Keratinocyte (primary cell): ENCODE results near the gene CDHR1. TPM values are rescaled to one million over a fixed set of nuclear protein-coding genes. Genes with fewer than 3 reads are reported as not detected.

Source experiments
- DNase-seq: peaks from one replicate; pipeline ENCODE4 v3.0.0-alpha.2; 2011; ENCODE audit warnings: low read depth, missing footprints, low spot score
- FAIRE-seq: peaks from 2 replicates; lab custom pipeline; 2011; peaks lifted over from hg19 to GRCh38; lab: Jason Lieb, UNC
- H2AFZ ChIP-seq: 2 replicates; pipeline ENCODE4 v1.6.0; 2012; ENCODE audit warnings: low read length, control low read depth, inconsistent platforms; ENCODE audit not compliant: control insufficient read depth
- H3K27ac ChIP-seq: 2 replicates; pipeline ENCODE4 v1.5.1; 2011; ENCODE audit warnings: low read length; ENCODE audit not compliant: control insufficient read depth, insufficient read depth
- H3K27me3 ChIP-seq: 3 replicates; pipeline ENCODE4 v1.6.0; 2011; ENCODE audit warnings: low read length; ENCODE audit not compliant: control insufficient read depth, insufficient read depth; ENCODE audit errors: extremely low read depth
- H3K36me3 ChIP-seq, 2 experiments: 2 replicates in 1 of 2; 3 replicates in 1 of 2; pipeline ENCODE4 v1.5.1; 2011; ENCODE audit warnings: low read length in 2 of 2, mild to moderate bottlenecking in 1 of 2; ENCODE audit not compliant: control insufficient read depth in 2 of 2, insufficient read depth in 2 of 2; ENCODE audit errors: extremely low read depth in 1 of 2
- H3K4me1 ChIP-seq: 3 replicates; pipeline ENCODE4 v1.5.1; 2011; ENCODE audit warnings: low read length; ENCODE audit not compliant: control insufficient read depth, insufficient read depth; ENCODE audit errors: extremely low read depth
- H3K4me2 ChIP-seq: 3 replicates; pipeline ENCODE4 v1.6.0; 2011; ENCODE audit warnings: low read depth, low read length; ENCODE audit not compliant: control insufficient read depth, insufficient read depth; ENCODE audit errors: extremely low read depth
- H3K4me3 ChIP-seq, 3 experiments: fragments of 200-600 bp in 1 of 3; sonication (generic) in 1 of 3; 2 replicates in 2 of 3; 3 replicates in 1 of 3; pipeline ENCODE4 v1.5.1; 2011 to 2016; ENCODE audit warnings: low read length in 3 of 3, mild to moderate bottlenecking in 3 of 3, control low read depth in 2 of 3, inconsistent platforms in 1 of 3, low read depth in 1 of 3, mixed read lengths in 1 of 3, mixed run types in 1 of 3, moderate library complexity in 1 of 3; ENCODE audit not compliant: control insufficient read depth in 2 of 3, insufficient read depth in 2 of 3; ENCODE audit errors: extremely low read depth in 1 of 3
- H3K79me2 ChIP-seq: 2 replicates; pipeline ENCODE4 v1.6.0; 2012; ENCODE audit warnings: low read length; ENCODE audit not compliant: control insufficient read depth, insufficient read depth
- H3K9ac ChIP-seq: 3 replicates; pipeline ENCODE4 v1.6.0; 2011; ENCODE audit warnings: low read length; ENCODE audit not compliant: control insufficient read depth, insufficient read depth; ENCODE audit errors: extremely low read depth
- H3K9me1 ChIP-seq: 3 replicates; pipeline ENCODE4 v1.6.0; 2011; ENCODE audit warnings: low read length; ENCODE audit not compliant: control insufficient read depth, insufficient read depth; ENCODE audit errors: extremely low read depth
- H3K9me3 ChIP-seq: 2 replicates; pipeline ENCODE4 v1.5.1; 2012; ENCODE audit warnings: low read depth, low read length; ENCODE audit not compliant: control insufficient read depth
- H4K20me1 ChIP-seq: 3 replicates; pipeline ENCODE4 v1.6.0; 2011; ENCODE audit warnings: low read length; ENCODE audit not compliant: control insufficient read depth, insufficient read depth; ENCODE audit errors: extremely low read depth
- CTCF ChIP-seq, 3 experiments: IDR thresholded peaks in 1 of 3; conservative IDR thresholded peaks in 1 of 3; optimal IDR thresholded peaks in 1 of 3; 2 replicates in 2 of 3; 3 replicates in 1 of 3; pipeline versions ENCODE3 to v1.5.1; 2011; ENCODE audit warnings: low read length in 3 of 3, mild to moderate bottlenecking in 3 of 3, moderate library complexity in 2 of 3, control low read depth in 1 of 3, inconsistent platforms in 1 of 3; ENCODE audit not compliant: insufficient read depth in 2 of 3; ENCODE audit errors: extremely low read depth in 1 of 3
- EZH2 ChIP-seq: IDR thresholded peaks from one replicate; pipeline ENCODE4 v1.6.1; 2012; ENCODE audit warnings: inconsistent platforms, mild to moderate bottlenecking, low read length, moderate library complexity
- dilution Hi-C: fragments of 300-500 bp; cut with MboI; formaldehyde crosslinking; loops from one replicate; pipeline ENCODE4 v1.7.0; 2020; ENCODE audit warnings: low sequenced_read_pairs; ENCODE audit not compliant: extremely low pct_ligation_motif_present
- polyA plus RNA-seq, 5 experiments: library from polyadenylated mRNA; depleted of rRNA in 3 of 5; stranded (reverse) in 3 of 5; stranded (forward) in 1 of 5; unstranded in 1 of 5; fragments of >200 nt; gene quantifications; 1 replicate in 1 of 5; 2 replicates in 3 of 5; 3 replicates in 1 of 5; pipeline versions ENCODE4 v1.2.1 to v1.2.3, GENCODE V29; 2011 to 2012; ENCODE audit warnings: missing spikeins in 2 of 5, low read depth in 1 of 5, low replicate concordance in 1 of 5

The CDHR1 gene
- polyA plus RNA-seq, 1 donor (not counting 4 experiments of a cell fraction or from before 2014, with no cell fraction given), result 5.2 TPM

DNA sequence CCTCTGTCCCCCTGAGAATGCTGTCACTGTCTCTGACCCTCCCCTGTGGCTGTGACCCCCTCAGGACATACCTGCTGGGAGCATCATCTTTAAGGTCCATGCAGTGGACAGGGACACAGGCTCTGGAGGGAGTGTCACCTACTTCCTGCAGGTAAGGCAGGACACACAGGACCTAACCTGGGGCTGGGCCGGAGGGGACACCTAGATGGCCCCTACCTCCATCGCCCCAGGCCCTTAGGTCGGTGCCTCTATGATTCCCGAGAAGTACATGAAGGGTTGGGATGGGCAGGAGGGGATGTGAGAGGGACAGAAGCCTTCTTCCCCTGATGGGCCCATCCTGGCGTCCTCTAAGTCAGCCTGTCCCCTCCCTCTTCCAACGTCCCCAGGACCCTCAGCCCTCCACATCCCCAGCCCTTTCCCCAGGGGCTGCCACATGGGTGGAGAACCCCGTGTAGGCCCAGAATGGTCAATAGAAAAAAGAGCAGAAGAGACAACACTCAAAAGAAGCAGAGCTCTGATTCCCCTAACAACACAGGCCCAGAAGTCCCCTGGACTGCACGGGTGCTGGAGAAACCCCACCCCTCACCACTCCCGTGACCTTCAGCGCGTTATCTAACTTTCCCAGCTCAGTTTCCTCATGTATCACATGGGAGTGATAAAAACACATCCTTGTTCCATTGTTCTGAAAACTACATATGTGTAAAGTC lies 6.4 kb downstream of the CDHR1 start:
- TF ChIP-seq CTCF (optimal IDR thresholded peaks at IDR 0.05 in 1 of 3, IDR thresholded peaks at IDR 0.05 in 1 of 3, conservative IDR thresholded peaks at IDR 0.05 in 1 of 3; ENCODE audit: extremely low read depth in 1 of 3, insufficient read depth in 2 of 3, low read length in 3 of 3) (no peak), EZH2 (no peak)
- Histone ChIP-seq H3K27ac (no peak overlapping the region), H3K36me3 (no peaks in the 10 kb centered on the region), H3K9me1 (no peaks in the 10 kb centered on the region), H3K4me1 (no peaks in the 10 kb centered on the region), H3K27me3 (peaks cover 32% of the 10 kb centered on the region), H3K79me2 (no peaks in the 10 kb centered on the region), H2AFZ (no peak overlapping the region), H4K20me1 (no peaks in the 10 kb centered on the region), H3K9ac (no peak overlapping the region), H3K4me2 (no peak overlapping the region), H3K9me3 (no peaks in the 10 kb centered on the region), H3K4me3 (no peak overlapping the region)
- FAIRE-seq (no peak), DNase-seq (no peak)
- dilution Hi-C loops, result loop anchor here (10.0 kb wide), 1 partner anchor 56 kb away; no protein-coding TSS in a partner anchor

DNA sequence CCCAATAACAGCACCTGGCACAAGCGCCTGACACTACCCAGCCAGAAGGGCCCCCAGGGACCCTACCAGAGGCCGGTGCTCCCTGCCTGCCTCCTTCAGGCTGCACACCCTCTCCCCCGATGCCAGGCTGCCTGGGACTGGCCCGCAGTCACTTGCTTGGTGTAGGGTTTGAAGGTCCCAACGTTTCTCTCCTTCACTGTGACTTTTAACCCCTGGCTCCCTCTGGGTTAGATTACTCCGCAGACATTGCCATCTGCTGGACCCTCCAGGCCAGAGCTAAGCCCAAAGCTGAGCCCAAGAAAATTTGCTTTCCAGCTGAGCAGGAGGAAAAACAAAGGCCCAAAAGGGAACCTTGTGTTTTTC lies 6.9 kb downstream of the CDHR1 start:
- no peak overlapping the region for H3K27ac ChIP-seq
- no peak for DNase-seq
- H4K20me1 ChIP-seq, result no peaks in the 10 kb centered on the region
- no peak for TF ChIP-seq CTCF (optimal IDR thresholded peaks at IDR 0.05 in 1 of 3, IDR thresholded peaks at IDR 0.05 in 1 of 3, conservative IDR thresholded peaks at IDR 0.05 in 1 of 3; ENCODE audit: extremely low read depth in 1 of 3, insufficient read depth in 2 of 3, low read length in 3 of 3)
- TF ChIP-seq EZH2, result no peak
- no peaks in the 10 kb centered on the region for H3K9me3 ChIP-seq
- H3K4me1 ChIP-seq, result no peaks in the 10 kb centered on the region
- no peak overlapping the region for H2AFZ ChIP-seq
- no peaks in the 10 kb centered on the region for H3K36me3 ChIP-seq
- H3K9me1 ChIP-seq, result no peaks in the 10 kb centered on the region
- no peak overlapping the region for H3K4me2 ChIP-seq
- no peak overlapping the region for H3K4me3 ChIP-seq
- no peak overlapping the region for H3K9ac ChIP-seq
- dilution Hi-C loops, result loop anchor here (10.0 kb wide), 1 partner anchor 56 kb away; no protein-coding TSS in a partner anchor
- peaks cover 26% of the 10 kb centered on the region for H3K27me3 ChIP-seq
- H3K79me2 ChIP-seq, result no peaks in the 10 kb centered on the region
- FAIRE-seq, result no peak
